IPS DF 19.7 (cell line): ENCODE results near the gene CCDC144A.
"Not testable (repeated sequence)": the region's sequence is repeated elsewhere in the genome, so short reads cannot be mapped to it uniquely, and the experiment has no call there.

ENCODE experiments used
- DNase-seq: peaks from one replicate; pipeline ENCODE4 v3.0.0-alpha.2; 2013; ENCODE audit warnings: low read depth, low spot score

The CCDC144A gene, protein sequence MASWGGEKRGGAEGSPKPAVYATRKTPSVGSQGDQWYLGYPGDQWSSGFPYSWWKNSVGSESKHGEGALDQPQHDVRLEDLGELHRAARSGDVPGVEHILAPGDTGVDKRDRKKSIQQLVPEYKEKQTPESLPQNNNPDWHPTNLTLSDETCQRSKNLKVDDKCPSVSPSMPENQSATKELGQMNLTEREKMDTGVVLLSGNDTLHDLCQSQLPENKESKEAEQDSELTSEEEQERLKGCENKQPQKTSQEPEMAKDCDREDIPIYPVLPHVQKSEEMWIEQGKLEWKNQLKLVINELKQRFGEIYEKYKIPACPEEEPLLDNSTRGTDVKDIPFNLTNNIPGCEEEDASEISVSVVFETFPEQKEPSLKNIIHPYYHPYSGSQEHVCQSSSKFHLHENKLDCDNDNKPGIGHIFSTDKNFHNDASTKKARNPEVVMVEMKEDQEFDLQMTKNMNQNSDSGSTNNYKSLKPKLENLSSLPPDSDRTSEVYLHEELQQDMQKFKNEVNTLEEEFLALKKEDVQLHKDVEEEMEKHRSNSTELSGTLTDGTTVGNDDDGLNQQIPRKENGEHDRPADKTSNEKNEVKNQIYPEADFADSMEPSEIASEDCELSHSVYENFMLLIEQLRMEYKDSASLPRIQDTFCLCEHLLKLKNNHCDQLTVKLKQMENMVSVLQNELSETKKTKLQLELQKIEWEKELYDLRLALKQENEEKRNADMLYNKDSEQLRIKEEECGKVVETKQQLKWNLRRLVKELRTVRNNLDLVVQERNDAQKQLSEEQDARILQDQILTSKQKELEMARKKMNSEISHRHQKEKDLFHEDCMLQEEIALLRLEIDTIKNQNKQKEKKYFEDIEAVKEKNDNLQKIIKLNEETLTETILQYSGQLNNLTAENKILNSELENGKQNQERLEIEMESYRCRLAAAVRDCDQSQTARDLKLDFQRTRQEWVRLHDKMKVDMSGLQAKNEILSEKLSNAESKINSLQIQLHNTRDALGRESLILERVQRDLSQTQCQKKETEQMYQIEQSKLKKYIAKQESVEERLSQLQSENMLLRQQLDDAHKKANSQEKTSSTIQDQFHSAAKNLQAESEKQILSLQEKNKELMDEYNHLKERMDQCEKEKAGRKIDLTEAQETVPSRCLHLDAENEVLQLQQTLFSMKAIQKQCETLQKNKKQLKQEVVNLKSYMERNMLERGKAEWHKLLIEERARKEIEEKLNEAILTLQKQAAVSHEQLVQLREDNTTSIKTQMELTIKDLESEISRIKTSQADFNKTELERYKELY (N-terminal part only)

DNA sequence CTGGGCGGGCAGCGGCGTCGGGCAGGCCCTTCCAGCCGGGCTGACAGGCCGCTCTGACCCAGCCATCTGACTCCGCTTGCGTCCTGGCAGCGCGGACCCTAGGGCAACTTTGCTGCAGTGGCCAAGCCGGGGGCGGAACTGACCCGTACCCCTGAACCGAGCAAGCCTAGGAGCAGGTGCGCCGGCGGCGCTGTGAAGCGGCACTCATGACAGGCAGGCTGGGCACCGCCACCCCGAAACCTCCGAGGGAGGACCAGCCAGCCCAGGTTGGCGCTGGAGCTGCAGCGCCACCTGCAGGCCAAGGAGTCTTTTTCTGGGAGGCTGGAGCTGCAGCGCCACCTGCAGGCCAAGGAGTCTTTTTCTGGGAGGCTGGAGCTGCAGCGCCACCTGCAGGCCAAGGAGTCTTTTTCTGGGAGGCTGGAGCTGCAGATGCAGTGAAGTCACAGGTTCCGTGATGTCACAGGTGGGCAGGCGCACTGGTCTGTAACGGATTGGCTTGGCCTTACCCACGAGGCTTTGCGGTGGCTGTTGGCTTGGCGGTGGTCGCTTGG lies at the start of gene CCDC144A:
Gene CCDC144A (plus strand): TSS at position 511 of the 551 bp plus-strand sequence. CDS start 160 bp downstream, outside the sequence.
- not testable (repeated sequence) for DNase-seq

DNA sequence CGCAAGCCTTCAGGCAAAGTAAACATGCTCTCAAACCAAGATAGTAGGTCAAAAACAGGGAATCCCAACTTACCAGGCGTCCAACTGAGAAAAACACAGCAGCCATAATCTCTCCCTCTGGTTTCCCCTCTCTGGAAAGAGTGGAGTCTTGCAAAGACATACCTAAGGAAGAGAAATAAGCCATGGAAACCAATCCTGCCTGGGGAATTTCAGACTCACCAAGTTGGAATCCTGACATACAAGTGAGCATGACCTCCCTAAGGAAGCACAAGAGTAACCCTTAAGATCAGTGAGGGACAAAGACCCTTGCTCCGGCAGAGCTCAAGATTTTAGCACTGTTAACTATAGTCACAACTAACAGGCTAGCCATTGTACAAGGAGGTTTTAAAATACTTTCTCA lies 40.5 kb upstream of the CCDC144A start:
- no peak for DNase-seq

DNA sequence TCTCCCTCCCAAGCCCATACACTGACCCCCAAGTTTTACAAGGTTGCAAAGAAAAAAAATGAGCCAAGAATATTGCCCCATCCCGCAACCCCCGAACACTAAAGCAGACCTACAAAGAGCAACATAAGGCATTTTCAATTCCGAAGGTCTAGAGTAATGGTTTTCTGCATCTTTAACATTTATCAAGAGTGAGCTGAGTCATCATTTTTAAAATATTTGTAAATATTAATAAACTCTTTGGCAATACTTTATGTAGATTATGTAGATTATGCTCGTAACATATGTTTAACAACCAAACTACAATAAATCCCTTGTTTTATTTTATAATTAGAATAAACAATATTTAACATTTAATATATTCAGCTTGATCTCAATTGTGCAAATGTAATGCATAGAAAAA lies 37.8 kb upstream of the CCDC144A start:
- DNase-seq = no peak

DNA sequence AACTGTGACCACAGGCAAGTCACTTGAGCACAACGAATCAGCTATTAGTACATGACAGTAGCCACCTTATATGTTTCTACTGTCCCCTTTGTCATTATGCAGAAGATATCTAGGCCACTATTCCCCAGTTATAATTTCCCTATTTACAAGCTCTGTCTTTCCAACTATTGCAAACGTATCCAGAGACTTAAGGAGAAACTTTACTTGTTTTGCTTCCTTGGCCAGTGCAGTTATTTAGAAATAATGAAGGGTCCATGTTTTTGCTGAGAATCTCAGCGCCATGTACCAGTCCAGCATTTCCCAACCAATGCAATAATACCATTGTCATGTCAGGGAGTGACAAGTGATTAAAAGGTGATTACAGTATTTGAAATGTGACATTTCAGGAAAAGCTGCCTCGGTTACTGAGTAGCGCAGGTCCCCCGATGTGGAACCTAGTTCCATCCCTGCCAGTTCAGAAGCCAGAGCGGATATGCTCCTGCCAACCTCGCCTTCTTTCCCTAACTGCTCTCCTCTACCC lies 37.1 kb upstream of the CCDC144A start:
- DNase-seq = no peak

DNA sequence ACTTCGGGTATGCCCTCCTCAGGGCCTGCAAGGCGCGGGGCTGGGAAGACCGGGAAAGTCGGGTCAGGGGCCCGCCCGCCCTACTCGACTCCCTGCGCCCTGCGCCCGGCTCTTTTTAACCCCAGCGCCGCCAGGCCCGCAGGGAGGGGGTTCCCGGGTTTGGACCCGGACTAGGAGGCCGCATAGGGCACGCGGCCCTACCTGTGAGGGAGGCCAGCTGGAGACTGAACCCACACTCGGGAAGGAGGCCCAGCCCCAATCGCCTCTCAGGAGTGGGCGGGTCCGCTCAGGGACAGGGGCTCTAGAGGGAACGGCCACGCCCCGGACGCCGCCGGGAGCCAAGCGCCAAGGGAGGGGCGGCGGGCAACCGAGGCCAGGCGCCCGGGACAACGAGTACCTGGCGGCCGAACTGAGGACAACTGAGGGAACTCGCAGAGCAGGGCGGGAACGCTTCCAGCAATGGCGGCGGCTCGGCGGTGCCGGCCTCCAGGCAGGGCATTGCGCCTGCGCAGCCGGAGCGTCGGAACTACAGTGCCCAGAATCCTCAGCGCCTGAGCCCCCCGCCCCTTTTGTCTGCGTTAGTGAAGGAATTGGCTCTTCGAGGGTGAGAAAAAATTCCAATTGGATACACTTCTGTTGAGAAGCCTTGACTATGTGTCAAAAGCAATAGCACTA lies 36.5 kb upstream of the CCDC144A start, which contains the start of gene ZNF624:
Gene ZNF624 (minus strand): TSS at position 484 of the 675 bp plus-strand sequence.
- peak; percentile 89 for DNase-seq

DNA sequence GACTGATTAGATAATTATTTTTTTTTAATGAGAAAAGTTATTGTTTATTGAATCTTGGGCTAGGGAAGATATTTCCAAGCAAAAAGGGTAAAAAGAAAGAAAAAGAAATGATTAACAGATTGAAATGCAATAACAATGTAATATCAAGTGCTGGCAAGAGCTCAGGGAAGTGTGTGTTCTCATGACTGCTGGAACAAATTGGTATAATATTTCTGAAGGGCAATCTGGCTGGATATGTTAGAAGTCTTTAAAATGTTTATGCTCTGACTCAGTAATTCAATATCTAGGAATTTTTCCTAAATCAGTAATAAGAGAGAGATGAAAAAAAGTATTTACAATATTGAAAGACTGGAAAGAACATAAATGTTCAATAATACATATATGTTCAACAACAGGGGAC lies 28.8 kb upstream of the CCDC144A start:
- DNase-seq = no peak

DNA sequence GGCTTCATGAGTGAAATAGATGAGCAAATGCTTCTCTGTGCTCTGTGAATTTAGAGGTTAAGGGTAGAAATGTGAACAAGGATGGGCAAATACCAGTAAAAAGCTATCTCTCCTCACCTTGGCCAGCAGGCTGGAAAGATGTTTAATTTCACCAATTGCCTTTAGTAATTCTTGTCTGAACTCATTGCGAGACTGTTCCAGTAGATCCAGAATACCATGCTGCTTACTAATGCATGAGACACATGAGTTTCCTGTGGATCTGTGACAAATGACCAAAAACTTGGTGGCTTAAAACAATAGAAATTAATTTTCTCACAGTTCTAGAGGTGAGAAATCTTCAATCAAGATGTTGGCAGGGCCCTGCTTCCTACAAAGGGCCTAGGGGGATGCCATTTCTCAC lies 27.1 kb upstream of the CCDC144A start:
- no peak for DNase-seq

DNA sequence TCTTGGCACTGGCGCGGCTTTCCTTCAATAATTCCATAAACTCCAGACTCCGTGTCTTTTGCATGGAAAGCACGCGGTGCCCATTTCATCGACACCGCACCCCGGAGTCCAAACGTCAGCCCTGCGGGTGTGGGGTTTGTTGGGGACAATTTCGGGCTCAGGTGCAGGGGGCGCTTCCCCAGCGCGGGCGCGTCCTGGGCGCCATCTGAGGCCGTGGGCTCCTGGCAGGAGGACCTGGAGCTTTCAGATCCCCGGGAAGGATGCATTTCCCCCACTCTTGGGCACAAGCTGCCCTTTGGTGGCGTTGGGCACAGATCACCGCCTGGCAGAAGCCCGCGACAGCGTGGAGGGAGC lies 23.5 kb upstream of the CCDC144A start:
- not testable (repeated sequence) for DNase-seq

DNA sequence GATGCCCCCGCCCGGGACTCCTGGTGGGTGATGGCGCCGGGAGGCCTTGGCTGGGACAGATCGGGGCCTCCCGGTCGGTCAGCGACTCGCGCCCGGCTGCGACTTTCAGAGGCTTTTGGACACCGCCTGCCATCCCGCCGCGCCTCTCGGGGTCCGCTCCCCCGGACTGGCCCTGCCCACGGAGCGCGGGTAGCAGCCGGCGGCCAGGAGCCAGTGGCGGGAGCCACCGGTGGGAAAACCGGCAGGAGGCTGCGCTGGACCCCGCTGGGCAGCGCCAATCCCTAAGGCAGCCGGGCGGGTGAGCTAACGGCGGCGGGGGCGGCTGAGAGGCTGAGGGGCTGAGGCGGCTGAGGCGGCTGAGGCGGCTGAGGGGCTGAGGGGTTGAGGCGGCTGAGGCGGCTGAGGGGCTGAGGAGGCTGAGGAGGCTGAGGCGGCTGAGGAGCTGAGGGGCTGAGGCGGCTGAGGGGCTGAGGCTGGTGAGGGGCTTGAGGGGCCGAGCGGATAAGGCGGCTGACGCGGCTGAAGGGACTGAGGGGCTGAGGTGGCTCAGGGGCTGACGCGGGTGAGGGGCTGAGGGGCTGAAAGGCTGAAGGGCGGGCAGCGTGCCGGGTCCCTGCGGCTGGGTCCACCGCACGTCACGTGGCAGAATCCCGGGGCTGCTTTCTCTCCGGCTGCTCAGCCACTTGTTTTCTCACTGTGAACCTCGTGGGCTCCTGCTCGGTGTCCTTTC lies 23.0 kb upstream of the CCDC144A start:
- DNase-seq = not testable (repeated sequence)

DNA sequence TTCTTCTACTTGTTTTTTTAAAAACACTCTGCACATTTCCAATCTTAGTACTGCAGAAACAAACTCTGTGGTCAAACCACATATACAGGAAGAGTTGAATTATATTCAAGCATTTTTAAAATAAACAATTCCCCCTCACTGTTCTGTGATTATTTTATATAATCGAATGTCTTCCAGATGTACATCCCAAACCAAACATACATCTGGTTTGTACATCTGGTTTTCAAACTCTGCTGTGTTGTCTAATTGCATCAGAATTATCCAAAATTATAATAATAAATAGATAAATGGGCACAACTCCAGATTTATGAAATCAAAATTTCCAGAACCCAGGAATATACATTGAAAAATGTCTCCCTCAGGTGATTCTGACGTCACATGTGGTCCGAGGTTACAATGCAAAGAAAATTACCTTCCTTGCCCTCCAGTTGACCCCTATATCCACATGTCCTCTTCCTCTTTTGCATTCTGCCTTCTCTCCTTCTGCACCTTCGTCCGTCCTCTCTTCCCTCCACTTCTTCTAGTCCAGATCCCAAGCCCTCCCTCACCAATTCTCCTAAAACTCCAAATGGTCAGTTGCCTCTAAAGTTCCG lies 13.3 kb upstream of the CCDC144A start:
- no peak for DNase-seq

DNA sequence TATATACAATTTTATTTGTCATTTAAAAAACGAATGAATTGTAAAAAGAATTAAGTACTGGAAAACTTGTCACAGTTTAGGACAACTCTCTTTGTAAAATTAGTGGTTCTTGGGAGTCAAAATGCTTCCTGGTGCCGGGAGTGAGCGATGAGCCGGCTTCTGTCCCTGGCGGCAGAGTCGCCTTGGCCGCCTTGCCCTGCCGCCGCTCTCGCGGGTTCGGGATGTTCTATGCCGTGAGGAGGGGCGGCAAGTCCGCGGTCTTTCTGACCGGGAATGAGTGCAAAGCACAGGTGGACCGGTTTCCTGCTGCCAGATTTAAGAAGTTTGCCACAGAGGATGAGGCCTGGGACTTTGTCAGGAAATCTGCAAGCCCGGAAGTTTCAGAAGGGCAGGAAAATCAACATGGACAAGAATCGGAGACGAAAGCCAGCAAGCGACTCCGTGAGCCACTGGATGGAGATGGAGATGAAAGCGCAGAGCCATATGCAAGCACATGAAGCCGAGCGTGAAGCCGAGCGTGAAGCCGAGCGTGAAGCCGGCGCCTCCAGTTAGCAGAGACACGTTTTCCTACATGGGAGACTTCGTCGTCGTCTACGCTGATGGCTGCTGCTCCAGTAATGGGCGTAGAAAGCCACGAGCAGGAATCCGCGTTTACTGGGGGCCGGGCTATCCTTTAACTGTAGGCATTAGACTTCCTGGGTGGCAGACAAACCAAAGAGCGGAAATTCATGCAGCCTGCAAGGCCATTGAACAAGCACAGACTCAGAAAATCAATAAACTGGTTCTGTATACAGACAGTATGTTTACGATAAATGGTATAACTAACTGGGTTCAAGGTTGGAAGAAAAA lies 6.5 kb upstream of the CCDC144A start:
- not testable (repeated sequence) for DNase-seq

DNA sequence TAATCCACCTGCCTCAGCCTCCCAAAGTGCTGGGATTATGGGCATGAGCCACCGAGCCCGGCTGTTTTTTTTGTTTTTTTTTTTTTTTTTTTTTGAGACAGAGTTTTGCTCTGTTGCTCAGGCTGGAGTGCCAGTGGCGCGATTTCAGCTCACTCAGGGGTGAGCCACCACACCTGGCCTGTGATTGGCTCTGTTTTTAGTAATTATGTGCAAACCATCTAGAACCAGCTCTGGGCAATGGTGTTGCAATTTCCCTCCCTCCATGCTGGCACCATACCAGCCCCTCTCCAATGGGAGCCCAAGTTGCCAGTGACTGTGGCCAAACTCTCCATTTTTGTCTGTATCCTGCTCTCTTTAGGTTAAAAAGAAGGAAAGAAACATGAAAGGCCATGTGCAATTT lies 4.0 kb upstream of the CCDC144A start:
- DNase-seq = not testable (repeated sequence)

DNA sequence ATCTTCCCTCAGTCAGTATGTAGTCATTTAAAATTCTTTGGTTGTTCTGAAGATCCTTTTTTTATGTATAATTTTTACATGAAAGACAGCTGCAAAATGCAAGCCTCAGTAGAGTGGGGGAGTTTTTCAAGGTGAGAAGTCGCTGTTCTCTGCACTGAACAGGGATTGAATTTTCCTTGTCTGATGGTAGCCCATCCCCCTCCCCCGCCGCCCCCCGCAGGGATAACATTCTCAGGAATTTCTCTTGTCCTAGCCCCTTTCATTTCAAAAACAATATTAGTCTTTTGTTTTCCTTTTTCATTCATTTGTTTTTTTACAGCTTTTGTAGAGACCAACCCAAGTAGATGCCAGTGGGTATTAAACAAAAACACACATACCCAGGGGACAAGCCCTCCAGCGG lies 2.9 kb upstream of the CCDC144A start:
- DNase-seq = not testable (repeated sequence)

DNA sequence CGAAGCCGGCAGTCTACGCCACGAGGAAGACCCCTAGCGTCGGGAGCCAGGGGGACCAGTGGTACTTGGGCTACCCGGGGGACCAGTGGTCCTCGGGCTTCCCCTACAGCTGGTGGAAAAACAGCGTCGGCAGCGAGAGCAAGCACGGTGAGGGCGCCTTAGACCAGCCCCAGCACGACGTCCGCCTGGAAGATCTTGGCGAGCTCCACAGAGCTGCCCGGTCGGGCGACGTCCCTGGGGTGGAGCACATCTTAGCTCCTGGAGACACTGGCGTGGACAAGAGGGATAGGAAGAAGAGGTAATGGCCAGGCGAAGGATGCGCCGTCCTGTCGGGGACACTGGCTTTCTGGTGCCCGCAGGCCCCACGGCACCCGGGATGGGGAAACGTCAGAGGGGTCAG lies 406 bp downstream of the CCDC144A start:
- DNase-seq = not testable (repeated sequence)

DNA sequence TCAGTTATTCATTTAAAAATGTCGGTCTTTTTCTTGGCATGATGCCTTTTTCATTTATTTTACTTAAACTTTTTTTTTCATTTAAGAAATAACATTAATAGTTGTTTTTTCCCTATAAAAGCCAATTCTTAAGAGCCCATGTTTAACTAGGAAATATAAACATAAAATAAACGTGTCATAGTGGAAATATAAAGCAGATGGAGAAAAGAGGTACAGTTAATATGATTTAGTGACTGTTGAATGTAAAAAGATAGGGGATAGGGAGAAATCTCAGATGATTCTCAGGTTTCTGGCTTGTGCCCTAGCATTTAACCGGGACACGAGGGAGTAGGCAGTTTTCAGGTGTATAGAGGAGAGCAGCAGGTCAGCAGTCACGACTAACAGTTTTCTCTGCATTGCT lies 7.6 kb downstream of the CCDC144A start:
- not testable (repeated sequence) for DNase-seq

DNA sequence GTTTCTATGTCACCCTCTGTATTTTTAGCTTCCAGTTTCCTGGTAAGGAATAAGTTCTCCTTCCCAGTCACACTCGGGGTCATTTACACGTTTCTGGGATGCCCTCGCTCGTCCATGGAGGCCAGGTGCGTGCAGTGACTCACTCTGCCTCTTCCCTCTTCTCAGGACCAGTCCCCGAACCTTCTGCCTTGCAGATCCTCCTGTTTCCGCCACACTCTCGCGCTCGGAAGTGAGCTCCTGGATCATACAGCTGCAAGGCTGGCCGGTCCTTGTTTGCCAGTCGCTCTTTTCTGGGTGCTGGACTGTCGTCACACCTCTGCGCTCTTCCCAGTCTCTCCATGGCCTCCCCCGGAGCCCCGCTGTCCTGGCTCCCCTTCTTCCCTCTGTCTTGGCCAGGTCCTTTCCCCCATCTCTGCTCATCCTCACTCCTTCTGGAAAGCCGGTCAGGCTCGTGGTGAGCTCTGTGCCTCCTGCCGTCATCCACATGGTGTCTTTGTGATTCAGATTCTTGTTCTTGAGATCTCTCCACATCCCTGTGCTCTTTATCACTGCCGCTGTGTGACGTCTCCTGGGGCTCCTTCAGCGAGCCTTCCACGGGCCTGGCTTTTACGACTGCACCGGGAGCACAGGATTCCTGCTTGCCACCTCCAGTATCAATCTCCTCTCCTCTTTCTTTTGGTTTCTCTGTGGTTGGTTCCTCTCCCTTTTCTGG lies 55.6 kb downstream of the CCDC144A start:
- peak; percentile 67 for DNase-seq

DNA sequence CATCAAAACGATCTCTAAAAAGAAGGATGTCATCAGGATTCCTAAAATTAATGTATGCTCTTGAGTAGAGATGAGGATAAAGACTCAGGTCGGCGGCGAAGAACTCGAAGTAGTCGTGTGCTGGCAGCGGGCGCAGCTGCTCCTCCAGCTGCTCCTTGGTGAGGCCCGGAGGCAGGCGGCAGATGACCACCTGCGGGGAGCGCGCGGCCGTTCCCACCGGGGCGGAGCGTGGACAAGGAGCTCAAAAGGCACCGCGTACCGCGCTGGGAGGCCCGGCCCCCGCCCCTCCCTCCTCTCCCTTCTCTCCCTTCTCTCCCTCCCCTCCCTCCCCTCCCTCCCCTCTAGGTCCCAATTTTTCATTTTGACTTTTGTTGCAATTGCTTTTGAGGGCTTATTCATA lies 56.5 kb downstream of the CCDC144A start:
- DNase-seq = not testable (repeated sequence)

DNA sequence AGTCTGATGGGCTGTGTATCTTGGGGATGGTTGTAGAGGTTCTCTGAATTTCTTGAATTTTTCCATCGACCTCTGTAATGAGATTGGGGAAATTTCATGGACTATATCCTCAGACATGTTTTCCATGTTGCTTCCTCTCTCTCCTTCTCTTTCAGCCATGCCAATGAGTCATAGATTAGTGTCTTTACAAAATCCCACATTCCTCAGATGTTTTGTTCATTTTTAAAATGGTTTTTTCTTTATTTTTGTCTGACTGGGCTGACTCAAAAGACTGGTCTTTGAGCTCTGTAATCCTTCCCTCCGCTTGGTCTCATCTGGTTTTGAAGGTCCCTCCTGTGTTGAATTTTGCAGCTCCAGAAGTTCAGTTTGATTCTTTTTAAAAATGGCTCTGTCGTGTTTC lies 60.5 kb downstream of the CCDC144A start:
- not testable (repeated sequence) for DNase-seq
